Right ventricle myocardium superior (tissue), 1 donor: ENCODE measurements around the gene ERBIN. TPM values are rescaled to one million over a fixed set of nuclear protein-coding genes. Genes with fewer than 3 reads are reported as not detected.
"Not testable (repeated sequence)": the region's sequence is repeated elsewhere in the genome, so short reads cannot be mapped to it uniquely, and the experiment has no call there.

Experiments
- ATAC-seq: fragments of 200-7000 bp; cut with Tn5 transposase; one replicate; pipeline ENCODE4 v1.9.1; 2020; ENCODE audit warnings: mild to moderate bottlenecking; ENCODE audit not compliant: poor library complexity
- DNase-seq: peaks from one replicate; pipeline ENCODE4 v3.0.0-alpha.2; 2020
- intact Hi-C: fragments of 100-400 bp; cut with DNase I; formaldehyde crosslinking; loops from one replicate; pipeline ENCODE4 v1.11.2; 2022
- long read RNA-seq: library from polyadenylated mRNA; unstranded; transcript quantifications from one replicate; pipeline ENCODE4 v2.0.0, GENCODE V29; 2021
- total RNA-seq: library from RNA; stranded (reverse); fragmentation: NEBNext Ultra II Directional; extraction: Animal tissue kit (Norgen Biotek cat#: 25700); gene quantifications from one replicate; pipeline ENCODE4 v1.2.1, GENCODE V29; 2021
- donor health status: DM: no; HTN: yes; CAD: no; lungs with severe emphysema.

The ERBIN gene
- 34.1 TPM for total RNA-seq
- long read RNA-seq, full-length matches to known transcripts: 11 of 24 reads
- long read RNA-seq, partial matches to known transcripts: 10 of 24 reads
- long read RNA-seq, other reads (novel, unspliced or antisense): 3 of 24 reads

GRCh38 chr5:65926276-65926783, at the start of gene ERBIN:
Gene ERBIN (plus strand): TSS chr5:65926575. CDS start chr5:65992719, 66,144 bp downstream.
- peak; percentile 87 for DNase-seq
- peak; percentile 65 for ATAC-seq
- intact Hi-C loops: loop anchor here (10.0 kb wide), 1 partner anchor 218 kb away; the partner anchor contains the start of gene SREK1

- DNase-seq (no peak), ATAC-seq (no peak)
- intact Hi-C loops: no loop called here
Measured at GRCh38 chr5:65876970-65877369, 49.4 kb upstream of the ERBIN start.

- intact Hi-C loops, ATAC-seq: not testable (repeated sequence)
Measured at GRCh38 chr5:65879668-65880256, 46.6 kb upstream of the ERBIN start.

GRCh38 chr5:65880496-65881072, 45.8 kb upstream of the ERBIN start:
- no peak for ATAC-seq
- intact Hi-C loops: no loop called here

More at GRCh38 chr5:65879668-65880256, 46.6 kb upstream of the ERBIN start:
- DNase-seq: not testable (repeated sequence)

GRCh38 chr5:65882278-65882677, 44.1 kb upstream of the ERBIN start:
- DNase-seq: no peak
- intact Hi-C loops: no loop called here
- ATAC-seq: no peak

More at GRCh38 chr5:65880496-65881072, 45.8 kb upstream of the ERBIN start:
- DNase-seq: no peak

GRCh38 chr5:65883461-65883860, 42.9 kb upstream of the ERBIN start:
- DNase-seq (no peak), ATAC-seq (no peak)
- intact Hi-C loops: no loop called here

- ATAC-seq (no peak), DNase-seq (no peak)
- intact Hi-C loops: no loop called here
Measured at GRCh38 chr5:65886387-65886786, 40.0 kb upstream of the ERBIN start.

GRCh38 chr5:65892024-65892423, 34.4 kb upstream of the ERBIN start:
- DNase-seq, intact Hi-C loops, ATAC-seq: not testable (repeated sequence)

GRCh38 chr5:65892801-65893200, 33.6 kb upstream of the ERBIN start:
- ATAC-seq: no peak
- intact Hi-C loops: no loop called here
- DNase-seq: no peak

- no peak for ATAC-seq
- no peak for DNase-seq
Measured at GRCh38 chr5:65893749-65894430, 32.5 kb upstream of the ERBIN start.

GRCh38 chr5:65895891-65896290, 30.5 kb upstream of the ERBIN start:
- no peak for DNase-seq
- intact Hi-C loops: no loop called here
- ATAC-seq: no peak

More at GRCh38 chr5:65893749-65894430, 32.5 kb upstream of the ERBIN start:
- intact Hi-C loops: no loop called here

GRCh38 chr5:65900746-65901145, 25.6 kb upstream of the ERBIN start:
- ATAC-seq (no peak), DNase-seq (no peak)
- intact Hi-C loops: no loop called here

- no peak for DNase-seq
- ATAC-seq: no peak
- intact Hi-C loops: no loop called here
Measured at GRCh38 chr5:65902104-65902503, 24.3 kb upstream of the ERBIN start.

GRCh38 chr5:65903581-65903980, 22.8 kb upstream of the ERBIN start:
- no peak for DNase-seq
- ATAC-seq: no peak
- intact Hi-C loops: no loop called here

GRCh38 chr5:65906256-65906655, 20.1 kb upstream of the ERBIN start:
- intact Hi-C loops: no loop called here
- DNase-seq (no peak), ATAC-seq (no peak)

GRCh38 chr5:65907135-65907534, 19.2 kb upstream of the ERBIN start:
- DNase-seq (no peak), ATAC-seq (no peak)
- intact Hi-C loops: no loop called here

- ATAC-seq: no peak
Measured at GRCh38 chr5:65910711-65911110, 15.7 kb upstream of the ERBIN start.

GRCh38 chr5:65912311-65912710, 14.1 kb upstream of the ERBIN start:
- DNase-seq: no peak
- intact Hi-C loops: no loop called here
- ATAC-seq: no peak

More at GRCh38 chr5:65910711-65911110, 15.7 kb upstream of the ERBIN start:
- no peak for DNase-seq
- intact Hi-C loops: no loop called here

GRCh38 chr5:65913519-65913918, 12.9 kb upstream of the ERBIN start:
- DNase-seq (no peak), ATAC-seq (no peak)
- intact Hi-C loops: no loop called here
